Stimulated activated CD8-positive, alpha-beta memory T cell treated with anti-CD3 and anti-CD28 coated beads, Interleukin-7, amount 100 ng/mL, for 48 hours (primary cell): ENCODE measurements around the gene TARBP2.

Experiments used
- DNase-seq, 2 donors: peaks; one replicate each; pipeline ENCODE4 v3.0.0-alpha.2; 2020; ENCODE audit warnings: low read depth in 1 of 2; ENCODE audit errors: extremely low read depth in 1 of 2

TARBP2 gene

DNA sequence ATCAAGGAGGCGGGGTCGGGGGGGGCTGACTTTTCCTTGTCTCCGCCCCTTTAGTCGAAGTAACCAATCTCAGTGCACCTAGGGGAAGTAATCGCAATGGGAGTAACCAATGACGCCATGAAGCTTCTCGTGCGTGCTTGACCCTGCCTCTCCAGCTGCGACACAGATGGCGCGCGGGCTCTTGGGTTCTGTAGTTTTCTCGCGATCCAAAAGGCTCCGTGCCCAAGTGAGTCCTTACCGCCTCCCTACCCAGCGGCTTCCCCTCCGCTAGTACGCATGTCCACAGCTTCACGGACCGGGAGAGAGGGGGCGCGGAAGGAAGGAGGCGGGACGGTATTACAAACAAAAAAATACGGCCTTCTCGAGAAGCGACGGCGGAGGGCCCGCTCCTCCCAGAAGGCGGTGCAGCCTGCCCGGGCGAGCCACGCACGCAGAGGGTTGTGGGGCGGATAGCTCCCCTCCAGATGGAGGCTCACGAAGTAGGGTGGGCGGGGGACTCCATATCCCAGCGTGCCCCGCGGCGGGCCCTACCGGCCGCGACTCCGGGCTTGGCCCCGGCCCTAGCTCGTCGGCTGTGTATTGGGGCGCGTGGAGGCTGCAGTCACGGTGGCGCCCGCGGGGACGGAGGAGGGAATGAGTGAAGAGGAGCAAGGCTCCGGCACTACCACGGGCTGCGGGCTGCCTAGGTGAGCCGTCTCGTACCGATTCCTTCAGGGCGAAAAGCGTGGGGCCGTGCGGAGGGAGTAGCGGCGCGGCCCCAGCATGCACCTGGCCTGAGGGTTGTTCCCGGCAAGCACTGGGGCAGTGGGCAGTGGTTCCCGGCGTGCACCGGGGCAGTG lies at the start of gene TARBP2:
TARBP2 (plus strand) TSS at position 508 of the 839 bp plus-strand sequence; CDS start at position 634, 126 bp downstream.
- peak; percentile 94 to 99 for DNase-seq

GRCh38 chr12:53451661-53452158 lies 49.4 kb upstream of the TARBP2 start, which contains the start of gene PCBP2:
Gene PCBP2 (plus strand): TSS chr12:53452102. CDS start chr12:53454801, 2,699 bp downstream.
- peak; percentile 96 to 97 for DNase-seq

DNA sequence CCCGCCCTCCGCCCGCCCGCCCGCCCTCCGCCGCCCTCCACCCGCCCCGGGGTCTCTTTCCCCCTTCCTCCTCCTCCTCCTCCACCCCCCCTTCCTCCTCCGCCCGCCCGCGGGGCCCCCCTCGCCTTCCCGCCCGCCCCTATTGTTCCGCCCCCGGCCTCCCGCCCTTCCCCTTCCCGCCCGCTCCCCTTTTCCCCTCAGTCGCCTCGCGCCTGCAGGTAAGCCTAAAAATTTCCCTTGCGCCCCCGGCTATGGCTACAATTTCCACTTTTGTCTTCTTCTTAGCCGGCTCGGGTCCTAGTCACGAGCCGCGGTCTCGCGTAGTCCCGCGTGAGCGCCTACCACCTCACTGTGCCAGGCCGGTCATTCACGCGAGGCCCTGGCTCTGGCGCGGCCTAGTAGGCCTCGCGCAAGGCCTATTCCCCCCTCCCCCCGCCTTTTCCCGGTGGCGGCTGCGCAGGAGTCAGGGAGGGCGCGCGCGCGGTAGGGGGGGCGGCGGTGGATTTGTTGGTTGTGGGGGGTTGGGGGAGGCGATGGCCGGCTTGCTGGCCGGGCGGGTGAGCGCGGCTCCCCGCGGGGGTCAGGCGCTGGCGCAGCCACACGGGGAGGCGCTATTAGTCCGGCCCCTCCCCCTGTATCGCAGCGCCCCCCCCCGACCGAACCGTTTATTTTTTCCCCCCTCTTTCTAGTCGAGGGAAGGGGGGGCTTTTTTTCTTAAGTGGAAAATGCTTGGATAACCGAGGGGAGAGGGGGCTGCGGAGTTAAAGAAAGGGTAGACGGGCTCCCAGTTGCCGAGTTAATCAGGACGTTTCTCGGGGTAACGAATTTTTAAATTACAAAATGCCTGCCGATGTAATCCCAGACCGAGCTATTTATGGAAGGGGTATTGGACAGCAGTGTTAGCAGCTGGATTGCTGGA lies 48.7 kb upstream of the TARBP2 start:
- DNase-seq = peak; percentile 42 to 52

- no peak for DNase-seq
These were observed 47.0 kb upstream of the TARBP2 start for GRCh38 chr12:53453953-53454640.

DNA sequence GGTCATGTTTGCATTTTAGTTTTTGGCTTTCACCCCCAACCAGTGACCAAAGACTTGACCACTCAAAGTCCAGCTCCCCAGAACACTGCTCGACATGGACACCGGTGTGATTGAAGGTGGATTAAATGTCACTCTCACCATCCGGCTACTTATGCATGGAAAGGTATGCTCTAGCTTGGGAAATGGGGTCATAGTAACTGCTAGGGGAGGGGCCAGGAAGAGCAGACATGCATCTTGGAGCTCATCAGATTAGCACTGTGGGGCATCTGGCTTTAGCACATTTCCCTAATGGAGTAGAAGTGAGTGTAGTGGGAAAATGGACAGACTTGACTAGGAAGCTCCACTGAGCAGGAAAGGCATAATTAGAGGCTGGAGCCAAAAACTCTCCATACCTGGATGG lies 46.4 kb upstream of the TARBP2 start:
- DNase-seq = no peak

DNA sequence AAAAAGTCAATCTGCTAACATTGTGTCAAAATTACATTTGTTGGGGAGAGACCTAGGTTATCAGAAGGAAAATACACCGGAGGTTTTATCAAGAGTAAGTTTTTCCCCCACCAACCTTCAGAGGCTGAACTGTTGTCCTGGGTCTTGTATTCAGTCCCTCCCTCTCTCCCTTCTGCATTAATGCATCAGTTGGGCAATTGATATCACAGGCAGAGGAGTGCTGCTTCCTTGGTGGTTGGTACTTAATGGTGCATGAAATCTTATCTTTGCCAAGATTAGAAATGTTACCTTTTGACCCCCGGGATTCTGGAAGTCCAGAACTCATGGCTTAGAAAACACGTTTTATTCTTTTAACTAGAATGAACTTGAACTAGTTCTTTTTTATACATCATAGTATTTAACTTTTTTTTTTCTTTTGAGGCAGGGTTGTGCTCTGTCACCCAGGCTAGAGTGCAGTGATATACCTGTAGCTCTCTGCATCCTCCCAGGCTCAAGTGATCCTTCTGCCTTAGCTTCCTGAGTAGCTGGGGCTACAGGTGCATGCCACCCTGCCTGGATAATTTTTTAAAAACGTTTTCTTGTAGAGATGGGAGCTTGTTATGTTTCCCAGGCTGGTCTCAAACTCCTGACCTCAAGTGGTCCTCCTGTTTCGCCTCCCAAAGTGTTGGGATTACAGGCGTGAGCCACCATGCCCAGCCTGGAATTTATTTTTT lies 44.3 kb upstream of the TARBP2 start:
- DNase-seq = no peak

GRCh38 chr12:53459097-53459496 lies 42.0 kb upstream of the TARBP2 start:
- DNase-seq = no peak

GRCh38 chr12:53461059-53461458 lies 40.0 kb upstream of the TARBP2 start:
- DNase-seq = no peak

GRCh38 chr12:53461591-53461990 lies 39.5 kb upstream of the TARBP2 start:
- DNase-seq = no peak

- DNase-seq = no peak
These were observed 38.1 kb upstream of the TARBP2 start for GRCh38 chr12:53462935-53463334.

DNA sequence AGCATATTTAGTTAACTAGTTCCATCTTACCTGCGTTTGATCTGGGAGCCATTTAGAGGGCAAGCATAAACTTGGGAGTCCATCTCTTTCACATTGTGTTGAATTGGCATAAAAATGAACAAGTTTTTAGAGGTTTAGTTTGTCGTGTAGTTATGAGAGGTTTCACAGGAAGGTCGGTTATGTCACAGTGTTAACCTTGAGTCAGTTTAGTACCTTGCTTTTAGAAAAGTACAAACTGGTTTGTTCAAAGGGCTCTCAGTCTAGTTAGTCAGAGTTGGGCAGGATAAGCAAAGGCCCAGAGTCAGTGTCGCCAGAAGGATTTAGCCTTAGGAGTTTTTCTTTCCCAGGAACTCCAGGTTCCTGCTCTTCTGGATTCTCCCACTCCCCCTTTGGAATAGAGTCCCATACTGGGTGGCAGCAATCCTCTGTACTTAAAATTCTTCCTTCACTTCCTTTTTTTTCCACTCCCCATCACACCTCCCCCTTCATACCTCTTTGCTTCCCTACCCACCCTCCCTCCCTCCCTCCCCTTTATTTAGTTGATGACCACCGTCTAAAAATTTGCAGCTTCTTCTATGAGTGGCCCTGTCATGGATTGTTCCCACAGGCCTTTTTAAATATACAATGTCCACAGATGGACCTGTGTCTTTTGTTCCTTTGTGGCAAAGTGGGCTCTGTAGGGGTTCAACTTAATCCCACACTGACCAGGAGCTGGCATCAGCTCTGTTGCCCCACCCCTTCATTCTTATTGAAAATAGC lies 37.1 kb upstream of the TARBP2 start:
- DNase-seq = no peak

- no peak for DNase-seq
These were observed 36.2 kb upstream of the TARBP2 start for GRCh38 chr12:53464685-53465418.

- DNase-seq = no peak
These were observed 35.4 kb upstream of the TARBP2 start for GRCh38 chr12:53465679-53466078.

DNA sequence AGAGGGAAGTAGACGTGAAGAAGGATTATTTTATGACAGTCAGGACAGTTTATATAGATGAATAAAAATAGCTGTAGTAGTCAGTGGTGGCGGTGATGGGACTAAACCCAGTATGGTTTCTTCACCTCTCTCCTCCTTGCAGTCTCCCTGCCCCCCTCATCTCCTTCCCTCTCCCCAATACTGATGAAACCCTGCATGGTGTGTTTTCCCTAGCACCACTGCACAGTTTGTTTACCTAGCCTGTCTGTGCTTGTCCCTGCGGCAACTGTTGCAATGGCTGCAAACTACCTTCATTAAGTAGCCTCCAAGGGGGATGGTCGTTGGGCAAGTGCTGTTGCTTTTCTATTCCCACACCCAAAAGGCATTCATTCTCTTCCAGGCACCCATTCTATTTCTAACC lies 34.4 kb upstream of the TARBP2 start:
- no peak for DNase-seq

DNA sequence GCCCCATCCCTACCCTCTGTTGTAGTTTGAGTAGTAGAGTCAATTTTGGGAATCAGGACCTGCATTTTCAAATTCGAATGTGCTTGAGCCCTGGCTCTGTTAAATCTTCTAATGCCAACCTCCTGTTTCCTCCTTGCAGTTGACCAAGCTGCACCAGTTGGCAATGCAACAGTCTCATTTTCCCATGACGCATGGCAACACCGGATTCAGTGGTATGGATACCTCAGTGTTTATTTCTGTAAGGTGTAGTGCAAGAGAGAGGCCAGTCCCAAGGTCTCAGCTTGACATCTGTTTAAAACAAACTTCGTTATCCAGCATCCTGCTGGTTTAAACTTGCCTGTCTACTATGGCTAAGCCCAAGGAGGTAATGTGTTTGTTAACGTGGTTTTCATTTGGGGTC lies 34.0 kb upstream of the TARBP2 start:
- no peak for DNase-seq

- no peak for DNase-seq
These were observed 33.2 kb upstream of the TARBP2 start for GRCh38 chr12:53467880-53468279.

DNA sequence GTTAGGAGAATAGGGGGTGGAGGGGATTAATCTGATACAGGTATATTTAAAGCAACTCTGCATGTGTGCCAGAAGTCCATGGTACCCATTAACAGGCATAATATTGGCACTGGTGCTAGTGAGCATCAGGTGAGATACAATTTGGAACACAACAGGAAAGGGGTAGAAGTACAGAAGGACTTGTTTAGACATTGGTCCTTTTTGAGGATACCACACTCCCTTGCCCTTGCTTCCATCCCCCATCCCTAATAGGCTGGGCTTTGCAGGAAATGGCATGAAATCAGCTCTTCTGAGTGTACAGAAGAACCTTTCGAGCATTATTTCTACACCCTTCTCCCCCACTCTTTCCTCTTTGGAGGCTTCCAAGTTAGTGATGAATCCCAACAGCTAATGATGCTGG lies 32.8 kb upstream of the TARBP2 start:
- no peak for DNase-seq

DNA sequence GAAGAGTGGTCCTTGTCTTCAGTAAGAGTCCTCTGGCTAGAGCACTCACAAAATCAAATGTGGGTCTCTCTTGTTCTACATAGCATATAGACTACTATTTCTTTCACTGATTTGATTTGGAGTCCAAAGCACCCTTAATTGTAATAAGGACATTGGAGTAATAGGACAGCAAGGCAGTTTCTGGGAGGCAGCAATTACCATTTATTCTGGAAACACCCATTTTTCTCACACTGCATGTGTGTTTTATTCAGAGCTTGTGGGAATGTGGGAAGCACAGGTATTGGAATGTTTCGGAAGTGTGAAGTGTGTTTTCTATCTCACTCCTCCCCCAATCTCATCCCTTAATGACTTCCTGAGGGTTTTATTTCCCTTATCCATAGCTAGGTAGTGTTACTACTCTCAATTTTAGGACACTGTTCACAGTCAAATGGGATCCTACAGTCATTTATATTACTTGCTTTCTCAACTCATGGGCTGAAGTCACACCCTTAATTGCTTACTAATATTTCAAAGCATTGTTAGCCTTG lies 29.0 kb upstream of the TARBP2 start:
- no peak for DNase-seq

DNA sequence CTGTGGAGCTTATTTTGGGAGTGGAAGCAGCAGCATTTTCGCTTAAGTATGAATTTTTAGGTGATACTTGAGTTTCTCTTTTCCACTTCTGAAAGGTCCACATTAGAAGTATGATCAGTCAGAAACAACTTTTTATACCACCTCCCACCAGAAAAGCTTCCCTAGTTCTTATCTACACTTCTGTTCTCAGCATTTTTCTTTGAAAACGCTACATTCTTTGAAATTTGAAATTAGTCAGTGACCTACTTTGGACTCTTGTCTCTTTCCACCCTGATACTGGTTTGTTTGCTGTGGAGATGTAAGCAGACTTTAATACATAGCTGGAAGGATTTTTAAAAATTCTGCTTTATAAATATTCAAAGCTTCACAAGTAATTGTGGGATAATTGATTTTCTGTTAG lies 27.0 kb upstream of the TARBP2 start:
- DNase-seq = no peak
